Hindlimb muscle (tissue), 1 donor: ENCODE data around the gene SLC37A1. TPM values are rescaled to one million over a fixed set of nuclear protein-coding genes. Genes with fewer than 3 reads are reported as not detected.
"Not testable (repeated sequence)": the region's sequence is repeated elsewhere in the genome, so short reads cannot be mapped to it uniquely, and the experiment has no call there.

Experiments
- DNase-seq: peaks from one replicate; pipeline ENCODE4 v3.0.0-alpha.2; 2013
- polyA plus RNA-seq: library from polyadenylated mRNA; unstranded; fragments of 120-200 nt; gene quantifications from one replicate; pipeline ENCODE4 v1.2.1, GENCODE V29; 2013; ENCODE audit not compliant: insufficient read length

SLC37A1 gene
- polyA plus RNA-seq, 1 donor = 2.5 TPM

DNA sequence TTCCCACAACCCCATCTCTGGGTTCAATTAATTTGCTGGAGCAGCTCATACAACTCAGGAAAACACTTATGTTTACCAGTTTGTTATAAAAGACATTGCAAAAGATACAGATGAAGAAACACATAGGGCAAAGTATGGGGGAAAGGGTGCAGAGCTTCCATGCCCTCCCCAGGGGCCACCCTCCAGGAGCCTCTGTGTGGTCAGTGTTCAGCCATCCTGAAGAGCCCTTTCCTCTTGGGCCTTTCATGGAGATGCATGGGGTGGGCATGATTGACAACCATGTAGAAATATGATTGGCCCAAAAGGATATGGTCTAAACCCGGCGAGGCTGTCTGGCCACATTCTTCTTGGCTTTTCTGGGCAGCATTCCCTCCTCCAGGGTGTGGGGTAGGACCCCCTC, 83.0 kb downstream of the SLC37A1 start:
- DNase-seq = no peak

- no peak for DNase-seq
Measured at GRCh38 chr21:42597487-42598158, 84.0 kb downstream of the SLC37A1 start.

GRCh38 chr21:42598159-42598735, 84.6 kb downstream of the SLC37A1 start:
- no peak for DNase-seq

DNA sequence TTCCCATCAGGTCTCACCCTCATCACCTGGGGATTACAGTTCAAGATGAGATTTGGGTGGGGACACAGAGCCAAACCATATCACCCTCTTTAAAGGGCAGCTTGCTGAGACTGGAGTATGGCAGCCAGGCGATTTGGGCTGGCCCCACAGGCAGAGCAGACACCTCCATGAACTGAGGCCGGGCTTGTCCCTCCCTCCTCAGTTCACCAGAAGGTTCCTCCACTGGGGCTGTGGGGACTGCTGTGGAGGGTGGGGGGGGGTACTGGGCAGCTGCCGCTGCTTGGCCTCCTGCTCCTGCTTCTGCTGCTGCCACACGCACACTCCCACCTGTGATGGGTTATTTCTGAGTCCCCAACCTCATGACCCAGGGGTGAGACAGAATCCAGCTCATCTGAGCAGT, 85.8 kb downstream of the SLC37A1 start:
- DNase-seq = no peak

GRCh38 chr21:42599962-42600361, 86.3 kb downstream of the SLC37A1 start:
- no peak for DNase-seq

- no peak for DNase-seq
Measured at GRCh38 chr21:42601656-42602055, 88.0 kb downstream of the SLC37A1 start.

- no peak for DNase-seq
Measured at GRCh38 chr21:42607102-42607501, 93.5 kb downstream of the SLC37A1 start.

GRCh38 chr21:42607525-42608102, 94.0 kb downstream of the SLC37A1 start:
- DNase-seq = no peak

GRCh38 chr21:42608446-42608845, 94.8 kb downstream of the SLC37A1 start:
- DNase-seq = no peak

GRCh38 chr21:42609811-42610210, 96.2 kb downstream of the SLC37A1 start:
- DNase-seq = no peak

GRCh38 chr21:42611852-42612251, 98.2 kb downstream of the SLC37A1 start:
- DNase-seq = no peak

GRCh38 chr21:42612390-42612789, 98.7 kb downstream of the SLC37A1 start:
- no peak for DNase-seq

GRCh38 chr21:42613756-42614155, 100.1 kb downstream of the SLC37A1 start:
- no peak for DNase-seq

- no peak for DNase-seq
Measured at GRCh38 chr21:42614396-42614795, 100.7 kb downstream of the SLC37A1 start.

- DNase-seq = no peak
Measured at GRCh38 chr21:42614811-42615351, 101.2 kb downstream of the SLC37A1 start.

GRCh38 chr21:42615377-42615776, 101.7 kb downstream of the SLC37A1 start:
- not testable (repeated sequence) for DNase-seq

GRCh38 chr21:42615924-42616323, 102.3 kb downstream of the SLC37A1 start:
- DNase-seq = no peak

- DNase-seq = no peak
Measured at GRCh38 chr21:42616446-42616845, 102.8 kb downstream of the SLC37A1 start.

DNA sequence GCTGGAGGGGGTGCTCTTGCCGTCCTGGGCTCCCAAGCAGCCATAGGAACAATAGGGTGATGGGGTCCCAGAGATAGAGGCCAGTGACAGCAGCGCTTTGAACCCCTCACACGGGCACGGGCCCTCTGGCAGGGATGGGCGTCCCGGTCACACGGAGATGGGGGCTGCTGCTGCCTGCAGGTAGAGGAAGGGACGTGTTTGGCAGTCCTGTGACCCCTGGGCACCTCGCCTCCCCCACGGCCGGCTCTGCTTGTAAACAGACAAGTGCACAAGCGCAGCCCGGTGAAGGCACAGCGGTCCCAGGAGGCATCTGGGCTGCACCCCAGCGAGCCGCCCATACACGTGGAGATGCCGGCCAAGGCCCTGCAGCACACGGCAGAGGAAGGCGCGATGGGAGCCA, 103.3 kb downstream of the SLC37A1 start:
- DNase-seq = no peak

DNA sequence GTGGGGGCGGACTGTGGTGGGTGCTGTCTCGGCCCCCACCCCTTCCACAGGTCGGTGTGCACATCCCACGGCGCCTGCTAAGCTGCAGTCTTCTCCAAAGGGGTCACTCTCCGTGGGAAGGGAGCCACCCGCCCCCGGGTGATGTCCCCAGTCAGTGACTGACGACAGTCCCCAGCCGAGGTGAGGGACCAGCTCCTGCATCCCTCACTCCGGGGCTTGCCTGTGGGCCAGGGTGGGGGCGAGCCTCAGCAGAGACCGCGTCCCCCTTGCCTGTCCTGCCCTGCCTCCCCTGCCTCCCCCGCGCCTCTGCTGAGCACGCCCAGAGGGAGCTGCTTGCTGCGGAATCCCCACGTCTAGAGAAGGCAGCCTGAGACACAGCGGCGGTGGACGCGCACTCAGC, 103.8 kb downstream of the SLC37A1 start:
- no peak for DNase-seq

- DNase-seq = no peak
Measured at GRCh38 chr21:42618707-42619102, 105.1 kb downstream of the SLC37A1 start.

DNA sequence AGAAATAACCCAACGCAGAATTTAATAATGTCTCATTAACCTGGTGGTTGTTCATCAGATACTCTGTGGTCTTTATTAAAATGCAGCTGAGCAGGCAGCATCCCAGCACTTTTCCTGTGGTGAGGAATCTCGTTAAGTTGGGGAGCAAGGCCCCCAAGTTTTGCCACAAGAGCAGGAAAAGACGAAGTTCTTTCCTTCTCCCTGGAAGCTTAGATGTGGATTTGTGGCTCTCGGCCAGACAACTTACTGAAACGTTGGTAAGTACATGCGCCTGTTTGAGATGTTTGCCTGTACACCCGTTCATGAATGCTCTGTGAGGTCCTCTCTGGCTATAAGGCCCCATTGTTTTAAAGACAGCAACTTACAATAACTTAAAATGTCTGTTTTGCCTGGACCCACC, 105.5 kb downstream of the SLC37A1 start:
- DNase-seq = no peak

- DNase-seq = no peak
Measured at GRCh38 chr21:42619841-42620240, 106.2 kb downstream of the SLC37A1 start.
